Activated naive CD8-positive, alpha-beta T cell treated with anti-CD3 and anti-CD28 coated beads for 36 hours (primary cell): Measurements from ENCODE around the gene BCAS3. TPM values are rescaled to one million over a fixed set of nuclear protein-coding genes. Genes with fewer than 3 reads are reported as not detected.

ENCODE experiments used
- DNase-seq: peaks from one replicate; pipeline ENCODE4 v3.0.0; 2021
- H3K27ac Mint-ChIP-seq: one replicate; pipeline ENCODE4 v1.8.0; 2022; ENCODE audit warnings: mild to moderate bottlenecking, moderate library complexity, mixed read lengths
- H3K27me3 Mint-ChIP-seq: one replicate; pipeline ENCODE4 v1.8.0; 2022; ENCODE audit warnings: mild to moderate bottlenecking, mixed read lengths
- H3K36me3 Mint-ChIP-seq: one replicate; pipeline ENCODE4 v1.8.0; 2021; ENCODE audit warnings: mild to moderate bottlenecking, mixed read lengths
- H3K4me1 Mint-ChIP-seq: one replicate; pipeline ENCODE4 v1.8.0; 2021; ENCODE audit warnings: mixed read lengths
- H3K4me3 Mint-ChIP-seq: one replicate; pipeline ENCODE4 v1.8.0; 2022; ENCODE audit warnings: mild to moderate bottlenecking, moderate library complexity, mixed read lengths
- H3K9me3 Mint-ChIP-seq: one replicate; pipeline ENCODE4 v1.8.0; 2022; ENCODE audit warnings: mixed read lengths
- total RNA-seq, 2 experiments: library from RNA; stranded (reverse); gene quantifications; one replicate each; pipeline ENCODE4 v1.2.3, GENCODE V29; 2021

Gene BCAS3
- total RNA-seq, 2 experiments from 2014 or later: 4.9 to 7.0 TPM

DNA sequence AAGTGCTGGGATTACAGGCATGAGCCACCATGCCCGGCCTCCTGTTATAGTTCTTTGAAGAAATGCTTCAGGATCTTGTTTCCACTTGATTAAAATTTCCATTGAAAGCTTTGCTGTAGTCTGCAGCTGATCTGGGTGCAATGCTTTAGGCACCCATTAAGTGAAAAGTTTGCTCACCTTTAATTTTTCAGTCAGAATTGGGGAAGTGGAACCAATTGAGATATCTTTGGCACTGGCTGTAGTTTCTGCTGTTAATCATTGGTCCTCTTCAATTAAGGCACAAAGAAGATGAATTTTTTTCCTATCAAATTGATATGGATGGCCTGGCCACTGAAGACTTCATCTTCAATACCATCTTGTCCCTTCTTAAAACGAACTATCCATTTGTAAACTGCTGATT is 385.9 kb downstream of the BCAS3 start:
- peaks cover 3% of the 10 kb centered on the region for H3K4me1 Mint-ChIP-seq
- no peaks in the 10 kb centered on the region for H3K9me3 Mint-ChIP-seq
- peaks cover 4% of the 10 kb centered on the region for H3K36me3 Mint-ChIP-seq
- no peak overlapping the region for H3K4me3 Mint-ChIP-seq
- H3K27ac Mint-ChIP-seq: no peak overlapping the region
- DNase-seq: no peak
- no peaks in the 10 kb centered on the region for H3K27me3 Mint-ChIP-seq

DNA sequence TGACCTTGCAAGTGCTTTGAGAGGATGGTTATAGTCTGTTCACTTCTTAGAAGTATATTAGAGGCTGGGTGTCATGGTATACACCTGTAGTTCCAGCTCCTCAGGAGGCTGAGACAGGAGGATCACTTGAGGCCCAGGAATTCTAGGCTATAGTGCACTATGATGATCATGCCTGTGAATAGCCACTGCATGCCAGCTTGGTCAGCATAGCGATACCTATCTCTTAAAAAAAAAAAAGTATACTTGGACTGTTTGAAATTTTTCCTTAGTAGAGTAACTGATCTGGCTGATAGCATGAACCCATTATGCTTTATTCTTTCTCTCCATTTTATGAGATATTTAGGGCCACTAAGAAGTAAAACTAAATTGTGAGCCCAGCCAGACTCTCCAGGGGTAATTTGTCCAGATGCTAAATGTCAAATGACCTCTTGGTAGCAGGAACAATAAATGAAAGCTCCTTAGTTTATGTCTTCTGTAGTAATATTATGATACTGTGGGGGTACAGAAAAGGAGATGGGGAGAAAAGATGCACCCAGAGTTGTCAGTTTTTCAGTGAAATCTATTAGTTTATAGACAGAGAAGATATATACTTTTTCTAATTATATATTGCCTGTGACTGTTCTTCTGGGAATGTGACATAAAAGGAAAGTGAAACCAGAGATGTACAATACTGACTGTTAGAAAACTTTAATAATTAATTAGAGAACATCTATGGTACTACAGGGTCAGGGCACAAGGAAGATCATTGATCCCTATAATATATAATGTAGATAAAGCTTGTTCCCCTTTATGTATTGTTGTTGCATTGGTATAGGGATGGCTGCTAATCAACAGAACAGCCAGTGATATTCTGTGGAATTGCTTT is 386.7 kb downstream of the BCAS3 start:
- peaks cover 5% of the 10 kb centered on the region for H3K36me3 Mint-ChIP-seq
- no peak overlapping the region for H3K27ac Mint-ChIP-seq
- no peak for DNase-seq
- no peaks in the 10 kb centered on the region for H3K27me3 Mint-ChIP-seq
- H3K4me1 Mint-ChIP-seq: peaks cover 3% of the 10 kb centered on the region
- no peaks in the 10 kb centered on the region for H3K9me3 Mint-ChIP-seq
- no peak overlapping the region for H3K4me3 Mint-ChIP-seq

DNA sequence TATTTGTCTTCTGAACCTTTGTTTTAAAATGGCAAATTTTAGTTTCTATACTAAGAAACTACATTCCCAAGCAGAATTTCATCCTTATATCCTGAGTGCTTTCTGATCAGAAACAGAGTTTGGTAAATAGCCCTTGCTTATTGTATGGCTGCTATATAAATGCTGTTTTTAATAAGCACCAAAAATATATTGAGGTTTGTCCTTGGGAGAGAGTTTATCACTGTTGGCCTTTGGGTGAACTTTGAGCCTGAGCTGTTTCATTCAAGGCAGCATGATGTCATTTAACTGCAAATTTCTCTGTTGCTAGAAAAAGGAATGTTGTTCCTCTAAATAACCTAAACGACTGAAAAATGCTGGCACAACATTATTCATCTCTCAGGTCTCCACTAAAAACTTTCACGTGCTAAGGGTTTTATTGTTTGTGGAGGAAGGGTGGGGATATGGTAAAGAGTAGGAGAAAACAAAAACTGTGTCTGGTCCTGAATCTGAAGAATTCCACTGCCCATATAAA is 387.7 kb downstream of the BCAS3 start:
- Mint-ChIP-seq H3K27ac (no peak overlapping the region), H3K4me1 (peaks cover 3% of the 10 kb centered on the region)

GRCh38 chr17:61066062-61066461 is 388.4 kb downstream of the BCAS3 start:
- DNase-seq: no peak
- H3K4me1 Mint-ChIP-seq: peaks cover 3% of the 10 kb centered on the region
- H3K27me3 Mint-ChIP-seq: no peaks in the 10 kb centered on the region
- H3K9me3 Mint-ChIP-seq: no peaks in the 10 kb centered on the region
- no peak overlapping the region for H3K4me3 Mint-ChIP-seq
- no peak overlapping the region for H3K27ac Mint-ChIP-seq
- H3K36me3 Mint-ChIP-seq: peaks cover 2% of the 10 kb centered on the region

More for the DNA sequence above, 387.7 kb downstream of the BCAS3 start:
- Mint-ChIP-seq H3K4me3 (no peak overlapping the region), H3K27me3 (no peaks in the 10 kb centered on the region), H3K9me3 (no peaks in the 10 kb centered on the region), H3K36me3 (peaks cover 2% of the 10 kb centered on the region)
- no peak for DNase-seq

- Mint-ChIP-seq H3K4me3 (no peak overlapping the region), H3K27me3 (no peaks in the 10 kb centered on the region), H3K9me3 (no peaks in the 10 kb centered on the region), H3K27ac (no peak overlapping the region), H3K4me1 (no peaks in the 10 kb centered on the region), H3K36me3 (peaks cover 2% of the 10 kb centered on the region)
- DNase-seq: no peak
These were observed 393.0 kb downstream of the BCAS3 start for GRCh38 chr17:61070649-61071048.

DNA sequence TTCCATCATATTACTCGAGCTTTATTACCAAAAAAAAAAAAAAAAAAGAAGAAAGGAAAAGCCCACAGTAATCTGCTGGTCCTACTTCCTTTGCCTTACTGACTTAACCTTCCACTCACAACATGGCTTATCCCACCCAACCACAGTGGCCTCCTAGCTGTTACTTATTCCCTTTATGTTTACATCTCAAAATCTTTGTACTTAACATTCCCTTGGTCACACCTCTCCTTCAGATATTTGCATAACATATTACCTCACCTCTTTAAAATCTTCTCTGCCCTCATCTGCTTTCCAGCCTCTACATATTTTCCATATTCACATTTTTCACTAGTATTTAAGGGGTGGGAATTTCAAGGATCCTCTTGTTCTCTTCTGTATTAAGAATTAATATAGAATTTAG is 395.0 kb downstream of the BCAS3 start:
- Mint-ChIP-seq H3K36me3 (peaks cover 2% of the 10 kb centered on the region), H3K4me3 (no peak overlapping the region), H3K27me3 (no peaks in the 10 kb centered on the region), H3K9me3 (no peaks in the 10 kb centered on the region), H3K27ac (no peak overlapping the region), H3K4me1 (no peaks in the 10 kb centered on the region)
- DNase-seq: no peak

DNA sequence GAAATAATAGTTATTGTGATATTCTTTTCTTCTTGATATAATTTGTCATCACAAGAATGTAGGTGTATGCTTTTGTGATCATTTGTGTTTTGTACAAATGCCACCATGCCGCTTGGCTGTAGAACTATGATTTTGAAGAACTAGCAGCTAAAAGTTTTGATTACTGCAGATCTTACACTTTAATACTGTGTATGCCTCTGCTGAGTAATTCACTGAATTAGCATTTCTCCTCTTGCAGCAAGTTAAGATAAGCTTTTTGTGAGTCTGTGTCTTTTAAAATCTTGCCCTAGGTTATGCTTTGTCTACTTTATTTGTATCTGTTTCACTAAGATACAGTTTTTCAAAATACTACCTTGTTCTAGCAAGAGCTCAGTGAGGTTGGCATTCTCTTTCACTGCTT is 395.5 kb downstream of the BCAS3 start:
- Mint-ChIP-seq H3K36me3 (peaks cover 2% of the 10 kb centered on the region), H3K9me3 (no peaks in the 10 kb centered on the region), H3K4me1 (no peaks in the 10 kb centered on the region), H3K4me3 (no peak overlapping the region), H3K27ac (no peak overlapping the region), H3K27me3 (no peaks in the 10 kb centered on the region)
- DNase-seq: no peak

- H3K4me3 Mint-ChIP-seq: no peak overlapping the region
- no peaks in the 10 kb centered on the region for H3K9me3 Mint-ChIP-seq
- no peak overlapping the region for H3K27ac Mint-ChIP-seq
- H3K27me3 Mint-ChIP-seq: no peaks in the 10 kb centered on the region
- no peak for DNase-seq
- H3K36me3 Mint-ChIP-seq: peaks cover 1% of the 10 kb centered on the region
- H3K4me1 Mint-ChIP-seq: no peaks in the 10 kb centered on the region
These were observed 396.3 kb downstream of the BCAS3 start for GRCh38 chr17:61073799-61074513.

- Mint-ChIP-seq H3K27me3 (no peaks in the 10 kb centered on the region), H3K4me3 (no peak overlapping the region), H3K36me3 (peaks cover 6% of the 10 kb centered on the region)
These were observed 398.3 kb downstream of the BCAS3 start for GRCh38 chr17:61075988-61076387.

GRCh38 chr17:61076621-61077031 is 399.0 kb downstream of the BCAS3 start:
- Mint-ChIP-seq H3K4me3 (no peak overlapping the region), H3K9me3 (no peaks in the 10 kb centered on the region), H3K27me3 (no peaks in the 10 kb centered on the region), H3K4me1 (no peaks in the 10 kb centered on the region), H3K27ac (no peak overlapping the region), H3K36me3 (peaks cover 6% of the 10 kb centered on the region)
- DNase-seq: no peak

More at GRCh38 chr17:61075988-61076387, 398.3 kb downstream of the BCAS3 start:
- Mint-ChIP-seq H3K9me3 (no peaks in the 10 kb centered on the region), H3K4me1 (no peaks in the 10 kb centered on the region), H3K27ac (no peak overlapping the region)
- no peak for DNase-seq

DNA sequence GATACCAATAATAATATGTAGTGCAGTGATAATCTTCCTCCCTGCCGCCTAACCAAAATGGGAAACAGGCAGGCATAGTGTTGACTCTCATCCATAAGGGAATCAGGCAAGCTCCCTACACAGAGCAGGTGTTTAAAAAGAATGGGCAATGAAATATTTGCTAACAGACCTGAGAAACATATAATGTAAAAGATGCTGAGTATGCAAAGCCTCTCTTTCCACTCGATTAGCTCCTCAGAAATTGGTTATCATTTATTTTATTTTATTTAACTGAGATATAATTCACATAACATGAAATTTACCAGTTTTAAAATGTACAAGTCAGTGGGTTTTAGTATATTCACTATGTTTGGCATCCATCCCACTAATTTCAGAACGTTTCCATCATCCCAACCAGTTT is 404.3 kb downstream of the BCAS3 start:
- no peak for DNase-seq
- no peak overlapping the region for H3K4me3 Mint-ChIP-seq
- peaks cover 13% of the 10 kb centered on the region for H3K36me3 Mint-ChIP-seq
- H3K4me1 Mint-ChIP-seq: no peaks in the 10 kb centered on the region
- H3K9me3 Mint-ChIP-seq: no peaks in the 10 kb centered on the region
- H3K27me3 Mint-ChIP-seq: no peaks in the 10 kb centered on the region
- no peak overlapping the region for H3K27ac Mint-ChIP-seq

DNA sequence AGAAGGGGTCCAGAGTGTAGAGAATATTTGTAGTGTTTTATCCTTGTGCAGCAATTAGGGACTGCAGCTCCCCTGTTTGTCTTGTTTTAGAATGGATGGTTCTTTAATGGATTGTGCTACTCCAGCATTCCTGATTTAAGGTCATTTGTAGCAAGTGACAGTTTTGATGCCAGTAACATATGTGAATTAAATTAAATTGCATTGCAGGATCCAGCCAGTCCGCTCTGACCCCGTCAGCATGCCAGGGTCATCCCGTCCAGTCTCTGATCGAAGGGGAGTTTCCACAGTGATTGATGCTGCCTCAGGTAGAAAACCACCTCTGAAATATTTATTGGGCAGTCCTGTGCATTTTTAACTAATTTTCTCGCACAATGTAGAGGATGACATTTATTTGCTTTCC is 406.6 kb downstream of the BCAS3 start:
- no peak overlapping the region for H3K4me3 Mint-ChIP-seq
- H3K9me3 Mint-ChIP-seq: peaks cover 1% of the 10 kb centered on the region
- DNase-seq: no peak
- peaks cover 14% of the 10 kb centered on the region for H3K36me3 Mint-ChIP-seq
- peaks cover 2% of the 10 kb centered on the region for H3K4me1 Mint-ChIP-seq
- no peak overlapping the region for H3K27ac Mint-ChIP-seq
- H3K27me3 Mint-ChIP-seq: no peaks in the 10 kb centered on the region

GRCh38 chr17:61087024-61087423 is 409.4 kb downstream of the BCAS3 start:
- no peak for DNase-seq
- peaks cover 5% of the 10 kb centered on the region for H3K9me3 Mint-ChIP-seq
- H3K4me1 Mint-ChIP-seq: peaks cover 2% of the 10 kb centered on the region
- no peak overlapping the region for H3K27ac Mint-ChIP-seq
- H3K27me3 Mint-ChIP-seq: no peaks in the 10 kb centered on the region
- no peak overlapping the region for H3K4me3 Mint-ChIP-seq
- H3K36me3 Mint-ChIP-seq: peaks cover 24% of the 10 kb centered on the region

DNA sequence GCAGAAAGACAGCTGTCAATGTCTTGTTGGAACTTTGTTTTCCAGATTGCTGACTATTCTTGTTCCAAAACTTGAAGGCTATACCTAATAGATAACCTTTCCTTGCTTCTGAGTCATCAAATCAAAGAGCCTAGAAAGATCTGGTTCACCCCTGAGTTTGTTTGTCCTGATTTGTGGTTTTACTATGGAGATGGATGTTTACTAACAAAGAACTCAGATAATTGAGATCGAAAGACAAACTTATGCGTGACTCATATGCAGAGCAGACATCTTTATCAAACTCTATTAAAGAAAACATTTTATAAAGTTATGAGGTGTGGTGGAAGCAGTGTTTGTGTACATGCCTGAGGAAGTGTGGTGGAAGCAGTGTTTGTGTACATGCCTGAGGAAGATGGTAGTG is 410.9 kb downstream of the BCAS3 start:
- Mint-ChIP-seq H3K9me3 (peaks cover 9% of the 10 kb centered on the region), H3K27me3 (no peaks in the 10 kb centered on the region), H3K27ac (no peak overlapping the region), H3K36me3 (peaks cover 27% of the 10 kb centered on the region), H3K4me3 (no peak overlapping the region), H3K4me1 (peaks cover 2% of the 10 kb centered on the region)
- DNase-seq: no peak

GRCh38 chr17:61091096-61091495 is 413.4 kb downstream of the BCAS3 start:
- Mint-ChIP-seq H3K27me3 (no peaks in the 10 kb centered on the region), H3K36me3 (peaks cover 23% of the 10 kb centered on the region), H3K27ac (no peak overlapping the region), H3K4me1 (peaks cover 2% of the 10 kb centered on the region), H3K4me3 (no peak overlapping the region), H3K9me3 (peaks cover 9% of the 10 kb centered on the region)
- no peak for DNase-seq
